HEK293T (cell line): Measurements from ENCODE around the gene SMARCAL1.

Experiments
- ELF4 ChIP-seq: fragments of 450-650 bp; IDR thresholded peaks from 2 replicates; pipeline ENCODE4 v1.6.1; 2017; ENCODE audit warnings: antibody characterized with exemption
- HDGF ChIP-seq: fragments of 450-650 bp; IDR thresholded peaks from 2 replicates; pipeline ENCODE4 v1.6.1; 2017; ENCODE audit warnings: antibody characterized with exemption, borderline replicate concordance
- SP1 ChIP-seq: fragments of 450-650 bp; IDR thresholded peaks from 2 replicates; pipeline ENCODE4 v1.6.1; 2017
- SUZ12 ChIP-seq: fragments of 450-650 bp; IDR thresholded peaks from 2 replicates; pipeline ENCODE4 v1.6.1; 2016; ENCODE audit warnings: mild to moderate bottlenecking
- TF ChIP-seq, protein P1 (sequence below): fragments of 450-650 bp; IDR thresholded peaks from 2 replicates; pipeline ENCODE4 v1.6.1; 2016

DNA sequence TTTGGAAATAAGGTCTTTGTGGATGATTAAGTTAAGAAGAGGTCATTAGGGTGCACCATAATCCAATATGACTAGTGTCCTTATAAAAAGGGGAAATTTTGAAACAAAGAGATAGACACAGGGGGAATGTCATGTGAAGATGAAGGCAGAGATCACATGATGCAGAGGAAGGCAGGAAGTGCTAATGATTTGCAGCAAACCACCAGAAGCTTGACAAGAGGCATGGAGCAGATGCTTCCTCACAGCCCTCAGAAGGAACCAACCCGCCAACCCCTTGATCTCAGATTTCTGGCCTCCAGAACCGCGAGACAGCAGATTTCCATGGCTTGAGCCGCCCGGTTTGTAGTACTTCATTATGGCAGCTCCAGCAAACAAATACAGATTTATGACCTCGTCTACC is 17.4 kb upstream of the SMARCAL1 start:
- TF ChIP-seq HDGF (no peak), SP1 (no peak), SUZ12 (no peak), ELF4 (no peak)
- TF ChIP-seq, protein P1, sequence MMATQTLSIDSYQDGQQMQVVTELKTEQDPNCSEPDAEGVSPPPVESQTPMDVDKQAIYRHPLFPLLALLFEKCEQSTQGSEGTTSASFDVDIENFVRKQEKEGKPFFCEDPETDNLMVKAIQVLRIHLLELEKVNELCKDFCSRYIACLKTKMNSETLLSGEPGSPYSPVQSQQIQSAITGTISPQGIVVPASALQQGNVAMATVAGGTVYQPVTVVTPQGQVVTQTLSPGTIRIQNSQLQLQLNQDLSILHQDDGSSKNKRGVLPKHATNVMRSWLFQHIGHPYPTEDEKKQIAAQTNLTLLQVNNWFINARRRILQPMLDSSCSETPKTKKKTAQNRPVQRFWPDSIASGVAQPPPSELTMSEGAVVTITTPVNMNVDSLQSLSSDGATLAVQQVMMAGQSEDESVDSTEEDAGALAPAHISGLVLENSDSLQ = no peak
